ENCODE results near the gene IL1RAPL1.

Gene IL1RAPL1

DNA sequence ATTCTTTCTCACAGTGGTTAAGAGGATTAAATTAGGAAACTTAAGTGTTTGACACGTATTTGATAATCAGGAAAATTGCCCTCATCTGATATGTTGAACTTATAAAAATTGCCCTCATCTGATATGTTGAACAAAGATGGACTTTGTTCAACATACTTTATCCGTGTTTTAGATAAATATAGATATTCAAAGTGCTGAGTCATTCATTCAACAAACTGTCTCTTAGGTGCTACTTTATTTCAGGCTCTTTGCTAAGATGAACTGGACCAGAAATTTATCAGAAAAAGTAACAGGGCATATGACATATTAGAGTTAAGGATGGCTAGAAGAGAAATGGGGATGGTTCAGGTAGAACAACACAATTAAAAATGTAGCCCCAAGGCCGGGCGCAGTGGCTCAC, 81.7 kb downstream of the IL1RAPL1 start:
- TF ChIP-seq, protein P1, sequence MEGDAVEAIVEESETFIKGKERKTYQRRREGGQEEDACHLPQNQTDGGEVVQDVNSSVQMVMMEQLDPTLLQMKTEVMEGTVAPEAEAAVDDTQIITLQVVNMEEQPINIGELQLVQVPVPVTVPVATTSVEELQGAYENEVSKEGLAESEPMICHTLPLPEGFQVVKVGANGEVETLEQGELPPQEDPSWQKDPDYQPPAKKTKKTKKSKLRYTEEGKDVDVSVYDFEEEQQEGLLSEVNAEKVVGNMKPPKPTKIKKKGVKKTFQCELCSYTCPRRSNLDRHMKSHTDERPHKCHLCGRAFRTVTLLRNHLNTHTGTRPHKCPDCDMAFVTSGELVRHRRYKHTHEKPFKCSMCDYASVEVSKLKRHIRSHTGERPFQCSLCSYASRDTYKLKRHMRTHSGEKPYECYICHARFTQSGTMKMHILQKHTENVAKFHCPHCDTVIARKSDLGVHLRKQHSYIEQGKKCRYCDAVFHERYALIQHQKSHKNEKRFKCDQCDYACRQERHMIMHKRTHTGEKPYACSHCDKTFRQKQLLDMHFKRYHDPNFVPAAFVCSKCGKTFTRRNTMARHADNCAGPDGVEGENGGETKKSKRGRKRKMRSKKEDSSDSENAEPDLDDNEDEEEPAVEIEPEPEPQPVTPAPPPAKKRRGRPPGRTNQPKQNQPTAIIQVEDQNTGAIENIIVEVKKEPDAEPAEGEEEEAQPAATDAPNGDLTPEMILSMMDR (IDR thresholded peaks at IDR 0.05; ENCODE audit: borderline replicate concordance, control extremely low read depth, extremely low read depth, insufficient read depth, missing control alignments): no peak
- no peak for DNase-seq (ENCODE audit: low spot score)
- in situ Hi-C loops (cut with MboI; ENCODE audit: low sequenced_read_pairs, unreplicated experiment): no loop called here

DNA sequence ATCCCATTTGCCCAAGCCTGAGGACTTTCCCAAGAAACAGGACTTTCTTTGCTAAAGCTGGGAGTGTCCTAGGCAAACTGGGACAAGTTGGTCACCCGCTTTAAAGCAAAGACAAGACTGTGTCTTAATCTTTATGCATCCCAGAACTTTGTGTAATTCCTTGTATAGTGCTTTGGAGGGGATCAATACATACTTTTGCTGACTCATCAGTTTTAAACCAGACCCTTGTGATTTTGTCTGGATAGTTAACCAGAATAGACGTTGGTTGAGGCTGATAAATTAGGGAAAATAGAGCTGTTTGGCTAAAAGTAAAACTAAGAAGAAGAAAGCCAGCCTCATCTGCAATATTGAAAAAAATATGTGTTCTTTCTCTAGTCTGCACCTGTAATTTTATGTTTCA, 82.8 kb downstream of the IL1RAPL1 start:
- TF ChIP-seq, protein P1 (IDR thresholded peaks at IDR 0.05; ENCODE audit: borderline replicate concordance, control extremely low read depth, extremely low read depth, insufficient read depth, missing control alignments): no peak
- in situ Hi-C loops (cut with MboI; ENCODE audit: low sequenced_read_pairs, unreplicated experiment): no loop called here
- no peak for DNase-seq (ENCODE audit: low spot score)

DNA sequence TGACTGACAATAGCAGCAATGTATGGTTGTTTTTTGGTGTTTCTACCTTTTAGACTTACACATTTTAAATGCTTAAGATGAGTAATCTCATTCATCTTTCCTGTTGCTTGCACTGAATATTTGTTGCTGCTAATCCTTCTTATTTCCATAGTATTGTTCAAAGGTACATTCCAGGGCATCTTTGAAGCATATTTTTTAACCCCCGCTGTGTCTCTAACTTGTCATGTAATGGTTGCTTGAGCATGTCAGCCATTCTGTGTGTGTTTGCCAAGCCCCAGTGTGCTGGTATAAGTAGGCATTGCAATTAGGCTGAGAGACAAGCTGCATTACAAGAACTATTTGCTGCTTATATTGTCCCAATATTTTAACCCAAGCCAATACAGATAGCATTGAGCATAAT, 87.9 kb downstream of the IL1RAPL1 start:
- DNase-seq (ENCODE audit: low spot score): no peak
- TF ChIP-seq, protein P1 (IDR thresholded peaks at IDR 0.05; ENCODE audit: borderline replicate concordance, control extremely low read depth, extremely low read depth, insufficient read depth, missing control alignments): no peak
- in situ Hi-C loops (cut with MboI; ENCODE audit: low sequenced_read_pairs, unreplicated experiment): no loop called here

DNA sequence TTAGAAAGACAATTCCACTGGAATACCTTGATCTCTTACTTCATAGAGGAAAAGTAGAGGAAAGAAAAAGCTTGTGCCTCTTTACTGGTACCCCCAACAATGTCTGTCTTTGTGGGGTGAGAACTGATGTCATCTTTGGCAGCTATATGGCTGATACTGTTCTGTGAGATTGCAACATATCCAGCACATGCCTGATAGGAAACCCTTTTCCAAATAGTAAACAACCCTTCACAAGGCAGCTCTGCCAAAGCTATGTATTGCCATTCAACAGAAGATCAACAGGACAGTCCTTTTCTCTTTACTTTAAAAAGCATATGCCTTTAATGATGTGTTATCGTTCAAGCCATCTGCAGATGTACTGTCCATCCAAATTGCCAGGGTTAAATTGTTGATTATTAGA, 105.9 kb downstream of the IL1RAPL1 start:
- in situ Hi-C loops (cut with MboI; ENCODE audit: low sequenced_read_pairs, unreplicated experiment): no loop called here
- no peak for DNase-seq (ENCODE audit: low spot score)
- TF ChIP-seq, protein P1 (IDR thresholded peaks at IDR 0.05; ENCODE audit: borderline replicate concordance, control extremely low read depth, extremely low read depth, insufficient read depth, missing control alignments): no peak

DNA sequence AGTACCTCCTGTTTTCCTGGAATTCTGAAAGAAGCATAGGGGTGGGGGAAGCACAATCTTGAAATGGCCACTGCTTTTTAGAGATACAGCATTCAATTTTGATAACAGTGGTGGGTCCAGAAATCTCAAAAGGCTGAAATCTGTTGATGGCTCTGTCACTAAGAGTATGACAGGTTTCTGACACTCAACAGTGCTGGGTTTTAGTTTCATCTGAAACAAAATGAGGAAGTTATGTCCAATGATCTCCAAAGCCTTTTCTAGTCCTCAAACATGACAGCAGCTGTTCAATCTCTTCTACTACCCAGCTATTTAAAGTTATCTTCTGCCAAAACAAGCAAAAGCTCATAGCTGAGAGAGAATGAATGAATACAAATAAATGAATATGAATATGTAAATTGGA, 110.5 kb downstream of the IL1RAPL1 start:
- no peak for DNase-seq (ENCODE audit: low spot score)
- TF ChIP-seq, protein P1 (IDR thresholded peaks at IDR 0.05; ENCODE audit: borderline replicate concordance, control extremely low read depth, extremely low read depth, insufficient read depth, missing control alignments): no peak
- in situ Hi-C loops (cut with MboI; ENCODE audit: low sequenced_read_pairs, unreplicated experiment): no loop called here

DNA sequence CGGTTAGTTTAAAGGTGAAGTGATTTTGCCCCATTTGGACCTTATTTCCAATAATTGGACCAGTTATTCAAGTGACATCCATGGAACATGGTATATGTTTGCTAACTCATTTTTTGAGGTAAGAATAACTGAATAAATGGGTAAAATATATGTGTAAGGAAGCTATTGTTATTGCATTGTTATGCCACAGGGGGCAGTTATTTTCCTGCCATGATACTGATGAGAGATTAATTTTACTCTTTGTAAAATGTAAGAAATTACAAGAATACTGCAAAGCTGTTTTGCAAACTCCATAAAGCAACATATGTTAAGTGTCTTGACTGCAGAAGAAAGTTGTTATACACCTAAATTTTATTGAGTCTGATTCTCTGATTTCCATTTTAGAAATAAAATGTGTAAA, 114.0 kb downstream of the IL1RAPL1 start:
- DNase-seq (ENCODE audit: low spot score): no peak
- TF ChIP-seq, protein P1 (IDR thresholded peaks at IDR 0.05; ENCODE audit: borderline replicate concordance, control extremely low read depth, extremely low read depth, insufficient read depth, missing control alignments): no peak
- in situ Hi-C loops (cut with MboI; ENCODE audit: low sequenced_read_pairs, unreplicated experiment): no loop called here

DNA sequence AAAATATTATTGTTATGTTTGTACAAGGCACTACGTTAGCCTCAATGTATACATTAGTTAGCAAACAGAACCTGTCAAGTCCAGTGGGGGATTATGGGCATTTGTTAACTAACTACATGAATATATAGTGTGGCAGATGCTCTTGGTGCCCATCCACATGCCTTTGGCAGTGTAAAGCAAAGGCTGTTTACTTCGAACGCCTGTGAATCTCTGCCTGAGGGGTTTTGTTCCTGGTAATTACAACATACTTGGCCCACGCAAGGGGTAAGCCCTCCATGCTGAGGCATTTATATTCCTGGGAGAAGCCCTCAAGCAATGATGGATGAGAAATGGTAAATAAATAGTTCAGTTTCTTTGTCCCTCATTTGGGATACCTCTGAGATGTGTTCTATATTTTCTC, 119.7 kb downstream of the IL1RAPL1 start:
- in situ Hi-C loops (cut with MboI; ENCODE audit: low sequenced_read_pairs, unreplicated experiment): no loop called here
- TF ChIP-seq, protein P1 (IDR thresholded peaks at IDR 0.05; ENCODE audit: borderline replicate concordance, control extremely low read depth, extremely low read depth, insufficient read depth, missing control alignments): no peak
- no peak for DNase-seq (ENCODE audit: low spot score)

Measured in GM13976 (cell line).